Small intestine (tissue), 7 donors: ENCODE measurements around the gene BCAS3. TPM values are rescaled to one million over a fixed set of nuclear protein-coding genes. Genes with fewer than 3 reads are reported as not detected.
A peak's percentile ranks its signal among the peaks of the same experiment; 100 is the strongest.
"Not testable (repeated sequence)": the region's sequence is repeated elsewhere in the genome, so short reads cannot be mapped to it uniquely, and the experiment has no call there.

Experiments
- DNase-seq, 2 donors: peaks; one replicate each; pipeline versions ENCODE4 v3.0.0 to v3.0.0-alpha.2; 2013
- FAIRE-seq: peaks from 2 replicates; lab custom pipeline; 2012; peaks lifted over from hg19 to GRCh38; lab: Jason Lieb, UNC
- H3K27ac ChIP-seq, 3 donors: one replicate each; pipeline ENCODE4 v1.5.1; 2013; ENCODE audit warnings: low read length in 2 of 3, mild to moderate bottlenecking in 2 of 3, control low read depth in 1 of 3, inconsistent platforms in 1 of 3, low read depth in 1 of 3, moderate library complexity in 1 of 3
- H3K27me3 ChIP-seq, 3 donors: one replicate each; pipeline ENCODE4 v1.6.1; 2013; ENCODE audit warnings: low read length in 3 of 3, inconsistent platforms in 1 of 3; ENCODE audit not compliant: control insufficient read depth in 3 of 3, insufficient read depth in 3 of 3
- H3K36me3 ChIP-seq, 3 donors: one replicate each; pipeline ENCODE4 v1.6.1; 2013; ENCODE audit warnings: low read length in 3 of 3, inconsistent platforms in 1 of 3, low read depth in 1 of 3, mild to moderate bottlenecking in 1 of 3, moderate library complexity in 1 of 3; ENCODE audit not compliant: control insufficient read depth in 3 of 3, insufficient read depth in 2 of 3
- H3K4me1 ChIP-seq, 3 donors: one replicate each; pipeline ENCODE4 v1.6.1; 2013; ENCODE audit warnings: low read length in 2 of 3, inconsistent platforms in 1 of 3, low read depth in 1 of 3, mild to moderate bottlenecking in 1 of 3, moderate library complexity in 1 of 3; ENCODE audit not compliant: control insufficient read depth in 3 of 3, insufficient read depth in 2 of 3
- H3K4me3 ChIP-seq, 3 donors: one replicate each; pipeline ENCODE4 v1.5.1; 2013; ENCODE audit warnings: low read length in 3 of 3, control low read depth in 1 of 3, inconsistent platforms in 1 of 3, low read depth in 1 of 3, mild to moderate bottlenecking in 1 of 3, moderate library complexity in 1 of 3
- H3K9me3 ChIP-seq, 2 donors: one replicate each; pipeline ENCODE4 v1.6.1; 2013; ENCODE audit warnings: low read depth in 1 of 2, low read length in 1 of 2; ENCODE audit not compliant: control insufficient read depth in 2 of 2, insufficient read depth in 1 of 2
- WGBS, 3 donors: extraction: QIAGEN DNeasy Blood & Tissue Kit; methylation state at CpG; one replicate each; pipeline ENCODE4 v1.1.7; 2013; 5-methylcytosine and 5-hydroxymethylcytosine counted together
- polyA plus RNA-seq, 4 donors: library from polyadenylated mRNA; stranded (reverse) in 3 of 4; unstranded in 1 of 4; fragments of 200-250 nt in 3 of 4; fragments of 120-200 nt in 1 of 4; gene quantifications; one replicate each; pipeline versions ENCODE4 v1.2.1 to v1.2.3, GENCODE V29; 2013
- donor health status: healthy with polysubstance abuse.
- donor health status: control.
- donor health status: control.
- donor health status: Bipolar disorder and iron deficiency.
- donor health status: healthy.

Gene BCAS3
- polyA plus RNA-seq, 4 donors: 4.4 to 10.5 (median 4.8) TPM

GRCh38 chr17:60851181-60851580 lies 173.5 kb downstream of the BCAS3 start:
- Histone ChIP-seq H3K4me1 (no peaks in the 10 kb centered on the region), H3K36me3 (no peaks in the 10 kb centered on the region), H3K9me3 (no peaks in the 10 kb centered on the region), H3K27me3 (no peaks in the 10 kb centered on the region), H3K27ac (no peak overlapping the region), H3K4me3 (no peak overlapping the region)
- FAIRE-seq (no peak), DNase-seq (no peak)
- 82 to 87% (median 86%) methylated on average over 17 of the region's 17 CpGs for WGBS, 3 donors

GRCh38 chr17:60857556-60858080 lies 180.0 kb downstream of the BCAS3 start:
- H3K27ac ChIP-seq: no peak overlapping the region
- no peak for FAIRE-seq
- no peaks in the 10 kb centered on the region for H3K9me3 ChIP-seq
- H3K27me3 ChIP-seq: no peaks in the 10 kb centered on the region
- no peak for DNase-seq
- WGBS, 3 donors: 84 to 94% (median 93%) methylated on average over 6 of the region's 6 CpGs
- H3K36me3 ChIP-seq: no peaks in the 10 kb centered on the region
- H3K4me3 ChIP-seq: no peak overlapping the region
- no peaks in the 10 kb centered on the region for H3K4me1 ChIP-seq

DNA sequence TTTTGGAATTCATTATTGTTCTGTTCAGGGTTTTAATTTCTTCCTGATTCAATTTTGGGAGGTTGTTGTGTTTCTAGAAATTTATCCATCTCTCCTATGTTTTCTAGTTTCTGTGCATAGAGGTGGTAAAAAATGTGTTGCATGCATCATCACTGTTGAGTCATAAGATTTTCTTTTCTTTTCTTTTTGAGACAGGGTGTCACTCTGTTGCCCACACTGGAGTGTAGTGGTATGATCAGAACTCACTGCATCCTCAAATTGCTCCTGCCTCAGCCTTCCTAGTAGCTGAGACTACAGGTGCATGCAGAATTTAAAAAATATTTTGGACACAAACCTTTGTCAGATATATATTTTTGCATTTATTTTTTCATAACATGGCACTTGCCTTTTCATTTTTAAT lies 184.8 kb downstream of the BCAS3 start:
- Histone ChIP-seq H3K27ac (no peak overlapping the region), H3K27me3 (no peaks in the 10 kb centered on the region), H3K36me3 (no peaks in the 10 kb centered on the region), H3K9me3 (no peaks in the 10 kb centered on the region), H3K4me3 (no peak overlapping the region), H3K4me1 (peaks cover 0 to 2% (median 0%) of the 10 kb centered on the region in 3 donors)
- no peak for DNase-seq
- FAIRE-seq: no peak

- no peak for DNase-seq
- no peaks in the 10 kb centered on the region for H3K27me3 ChIP-seq
- H3K9me3 ChIP-seq: no peaks in the 10 kb centered on the region
- H3K36me3 ChIP-seq: no peaks in the 10 kb centered on the region
- 61 to 87% (median 65%) methylated on average over 4 of the region's 4 CpGs for WGBS, 3 donors
- no peak overlapping the region for H3K27ac ChIP-seq
- H3K4me1 ChIP-seq: peaks cover 0 to 2% (median 0%) of the 10 kb centered on the region in 3 donors
- no peak for FAIRE-seq
- H3K4me3 ChIP-seq: no peak overlapping the region
These were observed 186.4 kb downstream of the BCAS3 start for GRCh38 chr17:60863892-60864707.

- Histone ChIP-seq H3K36me3 (no peaks in the 10 kb centered on the region), H3K4me3 (no peak overlapping the region), H3K4me1 (peaks cover 0 to 2% (median 0%) of the 10 kb centered on the region in 3 donors), H3K27ac (no peak overlapping the region), H3K27me3 (no peaks in the 10 kb centered on the region), H3K9me3 (no peaks in the 10 kb centered on the region)
- FAIRE-seq (no peak), DNase-seq (no peak)
- 72 to 80% (median 74%) methylated on average over 2 of the region's 2 CpGs for WGBS, 3 donors
These were observed 187.0 kb downstream of the BCAS3 start for GRCh38 chr17:60864708-60865005.

- FAIRE-seq: no peak
- H3K4me3 ChIP-seq: no peak overlapping the region
- H3K4me1 ChIP-seq: no peaks in the 10 kb centered on the region
- WGBS, 3 donors: 87 to 97% (median 89%) methylated on average over 2 of the region's 2 CpGs
- no peaks in the 10 kb centered on the region for H3K27me3 ChIP-seq
- no peak overlapping the region for H3K27ac ChIP-seq
- DNase-seq: no peak
- H3K36me3 ChIP-seq: no peaks in the 10 kb centered on the region
- H3K9me3 ChIP-seq: no peaks in the 10 kb centered on the region
These were observed 197.1 kb downstream of the BCAS3 start for GRCh38 chr17:60874772-60875171.

GRCh38 chr17:60886731-60887613 lies 209.3 kb downstream of the BCAS3 start:
- not testable (repeated sequence) for H3K36me3 ChIP-seq, FAIRE-seq, H3K4me1 ChIP-seq, H3K27me3 ChIP-seq, H3K9me3 ChIP-seq
- WGBS, 3 donors: 60 to 66% (median 62%) methylated on average over 17 to 21 of the region's 39 CpGs
- Histone ChIP-seq H3K4me3 (peak overlapping the region in 1 of 3 donors; percentile 23), H3K27ac (peak overlapping the region in 1 of 3 donors; percentile 40)
- DNase-seq: peak in 1 of 2 donors; percentile 17

DNA sequence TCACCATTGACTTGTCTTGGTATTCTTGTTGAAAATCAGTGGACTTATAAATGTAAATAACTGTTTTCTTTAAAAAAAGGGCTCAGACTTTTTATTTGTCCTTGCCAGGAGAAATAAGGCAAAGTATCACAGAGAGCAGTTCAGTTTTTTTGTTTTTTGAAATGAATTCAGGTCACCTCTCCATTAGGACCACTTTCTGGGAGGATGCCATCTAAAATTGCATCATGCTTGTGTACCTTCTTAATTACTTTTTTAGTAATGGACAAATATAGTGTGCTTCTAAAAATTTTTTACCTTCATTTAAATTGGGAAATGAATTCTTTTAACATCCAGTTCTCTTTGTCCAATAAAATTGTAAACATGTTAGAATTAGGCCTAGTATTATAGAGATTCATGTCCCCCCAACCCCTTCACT lies 210.0 kb downstream of the BCAS3 start:
- no peaks in the 10 kb centered on the region for H3K4me1 ChIP-seq
- H3K36me3 ChIP-seq: no peaks in the 10 kb centered on the region
- peak overlapping the region in 1 of 3 donors; percentile 23 for H3K4me3 ChIP-seq
- H3K27me3 ChIP-seq: no peaks in the 10 kb centered on the region
- H3K9me3 ChIP-seq: no peaks in the 10 kb centered on the region
- DNase-seq (no peak), FAIRE-seq (no peak)
- H3K27ac ChIP-seq: peak overlapping the region in 1 of 3 donors; percentile 40
